Effector memory CD4-positive, alpha-beta T cell (primary cell): ENCODE results near the gene PRTG.

Experiments used
- DNase-seq, 3 donors: peaks; one replicate each; pipeline ENCODE4 v3.0.0-alpha.2; 2020
- H3K27ac ChIP-seq: 2 replicates; pipeline ENCODE4 v1.7.0; 2013; ENCODE audit warnings: mild to moderate bottlenecking, low read length, moderate library complexity; ENCODE audit not compliant: insufficient read depth, poor library complexity, severe bottlenecking
- H3K27me3 ChIP-seq: replicated peaks from 2 replicates; pipeline ENCODE4 v1.7.0; 2013; ENCODE audit warnings: mild to moderate bottlenecking, low read length; ENCODE audit not compliant: insufficient read depth, control insufficient read depth, poor library complexity, severe bottlenecking
- H3K36me3 ChIP-seq: 2 replicates; pipeline ENCODE4 v1.7.0; 2013; ENCODE audit warnings: mild to moderate bottlenecking, low read length, moderate library complexity; ENCODE audit not compliant: control insufficient read depth, insufficient read depth
- H3K4me1 ChIP-seq: 2 replicates; pipeline ENCODE4 v1.7.0; 2013; ENCODE audit warnings: low read length, mild to moderate bottlenecking; ENCODE audit not compliant: control insufficient read depth, insufficient read depth, poor library complexity, severe bottlenecking
- H3K4me3 ChIP-seq: 2 replicates; pipeline ENCODE4 v1.7.0; 2013; ENCODE audit warnings: low read length, low read depth, mild to moderate bottlenecking; ENCODE audit not compliant: insufficient read depth, poor library complexity, severe bottlenecking
- H3K9me3 ChIP-seq: 2 replicates; pipeline ENCODE4 v1.7.0; 2013; ENCODE audit warnings: mild to moderate bottlenecking, low read length, moderate library complexity; ENCODE audit not compliant: control insufficient read depth

The PRTG gene

GRCh38 chr15:55750706-55751105, 7.8 kb upstream of the PRTG start:
- Histone ChIP-seq H3K27ac (no peak overlapping the region), H3K4me3 (no peak overlapping the region), H3K36me3 (no peaks in the 10 kb centered on the region), H3K27me3 (no peaks in the 10 kb centered on the region), H3K9me3 (no peaks in the 10 kb centered on the region), H3K4me1 (no peaks in the 10 kb centered on the region)
- no peak for DNase-seq

DNA sequence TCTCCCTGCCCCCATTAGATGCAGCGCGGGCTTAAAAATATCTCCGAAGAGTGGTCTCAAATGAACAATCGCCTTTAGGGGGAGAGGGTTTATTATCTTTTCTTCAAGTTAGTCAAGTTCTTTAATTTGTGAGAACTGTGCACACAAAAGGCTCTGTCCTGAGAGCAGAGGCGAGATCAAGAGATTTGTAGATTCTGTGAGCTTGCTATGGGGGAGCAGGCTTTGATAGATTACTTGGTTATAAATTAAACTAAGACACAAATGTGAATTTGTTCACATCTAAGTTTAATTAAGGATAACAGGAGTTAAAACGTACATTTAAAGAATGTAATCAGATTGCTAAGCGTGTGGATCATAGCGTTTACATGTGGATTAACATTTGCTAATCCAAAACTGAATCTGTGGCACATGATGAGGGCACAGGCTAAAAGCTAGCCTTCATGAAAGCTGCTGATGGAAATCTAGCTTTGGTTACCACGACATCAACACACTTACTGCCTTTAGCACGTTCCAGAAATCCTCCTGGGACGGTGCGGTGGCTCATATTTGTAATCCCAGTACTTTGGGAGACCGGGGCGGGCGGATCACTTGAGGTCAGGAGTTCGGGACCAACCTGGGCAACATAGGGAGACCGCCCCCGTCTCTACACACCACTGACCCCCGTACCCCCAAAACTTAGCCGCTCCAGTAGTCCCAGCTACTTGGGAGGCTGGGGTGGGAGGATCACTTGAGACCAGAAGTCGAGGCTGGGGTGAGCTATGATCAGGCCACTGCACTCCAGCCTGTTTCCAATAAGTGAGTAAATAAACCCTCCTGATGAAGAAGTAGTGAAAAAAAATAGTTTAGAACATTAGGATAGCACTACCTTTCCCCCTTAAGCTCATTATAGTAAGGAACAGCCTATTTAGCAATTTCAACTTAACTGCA, 1.0 kb upstream of the PRTG start:
- Histone ChIP-seq H3K9me3 (no peaks in the 10 kb centered on the region), H3K4me3 (no peak overlapping the region), H3K27ac (no peak overlapping the region), H3K27me3 (peaks cover 37% of the 10 kb centered on the region), H3K4me1 (peaks cover 6% of the 10 kb centered on the region), H3K36me3 (no peaks in the 10 kb centered on the region)
- DNase-seq: no peak

DNA sequence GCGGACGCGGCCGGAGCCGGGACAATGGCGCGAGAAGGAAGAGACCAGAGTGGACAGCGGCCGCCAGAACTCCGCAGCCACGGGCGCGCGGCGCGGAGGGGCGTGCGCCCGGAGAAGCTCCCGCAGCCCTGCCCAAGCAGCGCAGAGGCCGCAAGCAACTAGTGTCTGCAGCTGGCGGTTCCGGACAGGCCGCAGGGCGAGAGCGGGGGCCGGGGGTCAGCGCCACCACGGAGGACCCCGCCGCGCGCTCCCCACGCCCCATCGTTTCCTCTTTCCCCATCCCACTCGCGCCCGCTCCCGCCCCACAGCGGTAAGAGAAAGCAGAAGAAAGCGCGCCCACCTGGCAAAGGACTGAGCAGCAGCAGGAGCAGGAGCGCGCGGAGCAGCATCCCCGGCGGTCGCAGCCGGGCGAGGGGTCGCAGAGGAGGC, 440 bp downstream of the PRTG start:
- peaks cover 37% of the 10 kb centered on the region for H3K27me3 ChIP-seq
- no peaks in the 10 kb centered on the region for H3K9me3 ChIP-seq
- no peak for DNase-seq

DNA sequence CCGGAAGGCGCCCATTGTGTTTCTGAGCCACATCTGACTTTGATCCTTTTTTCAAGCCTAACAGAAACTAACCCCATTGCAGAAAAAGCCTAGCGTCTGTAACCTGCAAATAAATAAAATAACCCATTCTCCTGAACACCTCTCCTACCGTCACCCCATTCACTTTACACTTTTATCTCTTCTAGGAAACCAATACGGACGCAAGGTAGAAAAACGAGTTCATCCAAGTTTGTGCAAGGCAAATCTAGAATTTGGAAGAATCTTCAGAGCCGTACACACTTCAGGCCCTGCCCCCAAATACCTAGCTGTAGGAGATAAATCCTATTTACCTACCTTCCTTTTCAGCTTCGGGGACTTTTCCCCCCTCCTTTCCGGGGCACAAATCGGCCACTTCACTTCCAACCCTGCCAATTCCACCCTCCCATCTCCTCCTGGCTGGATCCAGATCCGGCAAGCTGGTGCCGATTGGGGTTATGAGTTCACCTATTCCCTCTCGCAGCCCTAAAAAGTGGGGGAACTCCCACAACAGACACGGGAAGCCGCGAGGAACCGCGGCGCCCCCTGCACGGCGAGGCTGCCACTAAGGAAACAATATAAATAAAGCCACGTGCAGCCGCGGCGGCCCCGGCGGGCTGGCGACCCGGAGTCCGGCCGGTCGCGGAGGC, 987 bp downstream of the PRTG start:
- Histone ChIP-seq H3K4me3 (peak overlapping the region; percentile 47), H3K27ac (no peak overlapping the region)
- DNase-seq: no peak

More for the DNA sequence above, 440 bp downstream of the PRTG start:
- H3K4me3 ChIP-seq: peak overlapping the region; percentile 47
- no peaks in the 10 kb centered on the region for H3K36me3 ChIP-seq
- peaks cover 6% of the 10 kb centered on the region for H3K4me1 ChIP-seq
- H3K27ac ChIP-seq: no peak overlapping the region

DNA sequence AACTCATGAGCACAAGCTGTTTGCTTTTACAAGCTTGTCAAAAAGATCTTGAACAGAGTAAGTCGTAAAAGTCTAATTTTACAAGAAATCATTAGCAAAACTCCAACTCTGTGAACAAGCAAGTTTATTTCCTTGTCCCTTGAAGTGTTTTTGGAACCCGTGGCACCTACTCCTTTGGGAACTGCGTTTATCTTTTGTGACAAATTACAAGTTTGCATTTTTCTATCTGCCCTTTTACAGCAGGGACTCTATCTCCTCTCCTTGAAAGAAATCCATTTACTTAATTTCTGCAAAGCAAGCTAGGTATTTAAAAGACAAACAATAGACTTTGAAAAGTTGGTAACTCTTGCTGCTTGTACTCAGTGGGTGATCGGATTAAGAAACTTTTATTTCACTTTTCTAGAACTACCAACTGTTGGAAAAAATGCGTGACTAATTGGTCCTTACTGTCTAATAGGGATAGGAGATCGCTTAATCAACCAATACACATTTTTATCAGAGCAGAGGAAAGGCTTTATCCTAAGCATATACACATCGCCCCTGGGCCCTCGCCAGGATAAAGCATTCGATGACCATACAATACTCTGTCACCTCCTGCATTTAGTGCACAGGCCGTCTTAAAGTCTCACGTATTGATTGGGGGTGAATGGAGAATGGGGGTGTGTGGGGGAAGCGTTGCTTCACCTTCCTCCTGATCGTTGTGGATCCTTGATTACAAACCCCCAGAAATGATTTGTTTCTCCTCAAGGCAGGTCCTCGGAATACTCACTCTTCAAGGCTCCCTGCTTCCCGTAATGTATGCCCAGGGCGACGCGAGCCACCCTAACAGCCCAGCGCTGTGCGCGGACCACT, 1.7 kb downstream of the PRTG start:
- no peak overlapping the region for H3K4me3 ChIP-seq
- H3K9me3 ChIP-seq: no peaks in the 10 kb centered on the region
- no peak overlapping the region for H3K27ac ChIP-seq
- peaks cover 6% of the 10 kb centered on the region for H3K4me1 ChIP-seq
- no peak for DNase-seq
- H3K36me3 ChIP-seq: no peaks in the 10 kb centered on the region
- H3K27me3 ChIP-seq: peaks cover 37% of the 10 kb centered on the region

More for the DNA sequence above, 987 bp downstream of the PRTG start:
- peaks cover 37% of the 10 kb centered on the region for H3K27me3 ChIP-seq
- H3K9me3 ChIP-seq: no peaks in the 10 kb centered on the region
- peaks cover 6% of the 10 kb centered on the region for H3K4me1 ChIP-seq
- no peaks in the 10 kb centered on the region for H3K36me3 ChIP-seq

DNA sequence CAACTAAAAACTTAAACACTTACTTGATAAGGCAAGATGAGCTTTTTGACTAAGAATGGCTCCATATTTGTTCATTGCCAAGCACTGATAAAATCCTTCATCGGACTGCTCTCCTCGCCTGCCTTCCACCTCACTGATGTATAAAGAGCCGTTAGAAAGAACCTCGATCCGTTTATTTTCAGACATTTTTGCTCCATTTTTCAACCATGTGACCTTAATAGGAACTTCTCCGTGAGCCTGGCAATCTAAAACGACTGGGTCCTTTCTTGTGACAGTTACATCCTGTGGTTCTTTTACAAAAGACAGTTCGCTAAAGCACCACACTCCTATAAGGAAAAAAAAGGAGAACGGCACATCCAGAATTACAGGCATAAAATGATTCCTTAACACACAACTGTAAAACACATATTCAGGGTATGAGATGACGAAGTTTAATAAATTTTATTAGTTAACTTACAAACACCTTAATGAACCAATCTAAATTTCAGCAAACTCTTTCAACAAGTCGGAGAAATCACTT, 2.5 kb downstream of the PRTG start:
- H3K4me1 ChIP-seq: peaks cover 6% of the 10 kb centered on the region
- peaks cover 37% of the 10 kb centered on the region for H3K27me3 ChIP-seq
- H3K9me3 ChIP-seq: no peaks in the 10 kb centered on the region
- no peak overlapping the region for H3K4me3 ChIP-seq
- H3K36me3 ChIP-seq: no peaks in the 10 kb centered on the region
- DNase-seq: no peak
- no peak overlapping the region for H3K27ac ChIP-seq

DNA sequence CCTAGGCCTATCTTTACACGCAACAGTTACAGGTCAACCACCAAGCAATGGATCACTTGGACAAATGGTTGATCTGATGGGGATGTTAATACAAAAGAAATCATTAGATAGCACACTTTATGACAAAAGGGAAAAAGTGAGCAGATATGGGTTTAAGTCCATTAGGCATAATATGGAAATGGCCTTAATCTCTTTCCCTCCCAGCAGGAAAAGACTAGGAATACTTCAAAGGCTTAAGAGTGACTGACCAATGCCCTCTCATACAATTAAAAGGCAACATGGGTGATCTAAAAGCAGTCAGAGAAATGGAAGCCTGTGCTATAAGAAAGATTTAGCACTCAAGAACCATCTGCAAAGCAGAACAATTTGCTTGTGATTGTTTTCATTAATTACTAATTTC, 3.3 kb downstream of the PRTG start:
- no peak overlapping the region for H3K27ac ChIP-seq
- H3K4me1 ChIP-seq: peaks cover 6% of the 10 kb centered on the region
- H3K27me3 ChIP-seq: peaks cover 33% of the 10 kb centered on the region
- H3K36me3 ChIP-seq: no peaks in the 10 kb centered on the region
- no peak overlapping the region for H3K4me3 ChIP-seq
- H3K9me3 ChIP-seq: no peaks in the 10 kb centered on the region
- no peak for DNase-seq

DNA sequence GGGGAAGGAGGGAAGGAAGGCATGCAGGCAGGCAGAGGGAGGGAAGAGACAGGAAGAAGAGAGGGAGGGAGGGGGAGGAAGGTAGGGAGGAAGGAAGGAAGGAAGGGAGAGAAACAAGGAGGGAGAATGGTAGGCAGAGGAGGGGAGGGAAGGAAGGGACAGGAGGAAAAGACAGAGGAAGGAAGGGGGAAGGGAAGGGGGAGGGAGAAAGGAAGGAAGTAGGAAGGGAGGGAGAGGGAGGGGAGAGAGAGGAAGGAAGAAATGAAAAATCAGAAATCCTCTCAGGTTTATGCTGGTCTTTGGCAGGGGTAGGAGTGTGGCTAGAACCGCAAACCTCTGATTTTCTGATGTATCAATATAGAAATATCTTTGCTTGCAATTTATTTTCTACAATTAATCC, 4.2 kb downstream of the PRTG start:
- peaks cover 6% of the 10 kb centered on the region for H3K4me1 ChIP-seq
- no peak for DNase-seq
- no peaks in the 10 kb centered on the region for H3K9me3 ChIP-seq
- no peak overlapping the region for H3K4me3 ChIP-seq
- H3K27ac ChIP-seq: no peak overlapping the region
- H3K27me3 ChIP-seq: peaks cover 27% of the 10 kb centered on the region
- H3K36me3 ChIP-seq: no peaks in the 10 kb centered on the region

DNA sequence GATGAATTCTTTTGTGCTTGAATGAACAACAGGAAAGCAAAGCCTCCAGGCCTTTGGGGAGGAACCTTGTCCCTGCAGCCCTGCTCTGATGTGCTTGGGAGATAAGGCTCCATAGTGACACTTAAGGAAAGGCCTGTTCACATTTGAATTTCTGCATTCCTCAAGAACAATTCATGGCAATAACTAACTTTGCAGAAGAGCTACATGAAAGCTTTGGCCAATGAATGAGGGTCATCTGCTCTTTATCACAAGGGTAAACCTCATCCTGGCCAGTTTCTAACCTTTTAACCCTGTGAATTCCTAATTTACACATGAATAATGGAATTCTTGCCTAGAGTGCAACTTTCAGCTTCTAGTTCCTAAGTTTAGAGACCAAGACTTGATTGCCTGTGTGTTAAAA, 5.6 kb downstream of the PRTG start:
- no peak overlapping the region for H3K4me3 ChIP-seq
- H3K4me1 ChIP-seq: peaks cover 5% of the 10 kb centered on the region
- peaks cover 14% of the 10 kb centered on the region for H3K27me3 ChIP-seq
- DNase-seq: no peak
- H3K36me3 ChIP-seq: no peaks in the 10 kb centered on the region
- H3K27ac ChIP-seq: no peak overlapping the region
- no peaks in the 10 kb centered on the region for H3K9me3 ChIP-seq
